ENCODE measurements around the gene ODF2L. TPM values are rescaled to one million over a fixed set of nuclear protein-coding genes. Genes with fewer than 3 reads are reported as not detected.

The ODF2L gene
- total and polyA plus RNA-seq, 12 donors = 10.2 to 277 (median 39.3) TPM

DNA sequence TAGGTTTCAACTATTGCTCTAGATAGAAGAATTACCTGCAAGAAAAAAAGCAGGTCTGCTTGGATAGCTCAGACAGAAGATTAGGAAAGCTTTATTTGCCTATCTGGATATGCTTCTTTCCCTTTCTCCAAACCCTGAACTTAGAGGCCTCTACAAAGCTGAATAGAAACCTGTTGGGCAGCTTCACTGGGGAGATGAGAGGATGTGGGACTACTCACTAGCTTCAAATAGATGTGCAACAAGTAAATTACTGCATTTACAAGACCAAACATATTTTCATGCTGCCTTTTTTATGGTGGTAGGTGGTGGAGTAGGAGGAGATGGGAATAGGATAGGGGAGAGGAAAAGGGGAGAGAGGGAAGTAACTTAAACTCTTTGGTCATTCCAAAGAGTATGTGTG is 34.3 kb upstream of the ODF2L start:
- no peak for TF ChIP-seq POLR2A (IDR thresholded peaks at IDR 0.05)
- TF ChIP-seq, protein P1, sequence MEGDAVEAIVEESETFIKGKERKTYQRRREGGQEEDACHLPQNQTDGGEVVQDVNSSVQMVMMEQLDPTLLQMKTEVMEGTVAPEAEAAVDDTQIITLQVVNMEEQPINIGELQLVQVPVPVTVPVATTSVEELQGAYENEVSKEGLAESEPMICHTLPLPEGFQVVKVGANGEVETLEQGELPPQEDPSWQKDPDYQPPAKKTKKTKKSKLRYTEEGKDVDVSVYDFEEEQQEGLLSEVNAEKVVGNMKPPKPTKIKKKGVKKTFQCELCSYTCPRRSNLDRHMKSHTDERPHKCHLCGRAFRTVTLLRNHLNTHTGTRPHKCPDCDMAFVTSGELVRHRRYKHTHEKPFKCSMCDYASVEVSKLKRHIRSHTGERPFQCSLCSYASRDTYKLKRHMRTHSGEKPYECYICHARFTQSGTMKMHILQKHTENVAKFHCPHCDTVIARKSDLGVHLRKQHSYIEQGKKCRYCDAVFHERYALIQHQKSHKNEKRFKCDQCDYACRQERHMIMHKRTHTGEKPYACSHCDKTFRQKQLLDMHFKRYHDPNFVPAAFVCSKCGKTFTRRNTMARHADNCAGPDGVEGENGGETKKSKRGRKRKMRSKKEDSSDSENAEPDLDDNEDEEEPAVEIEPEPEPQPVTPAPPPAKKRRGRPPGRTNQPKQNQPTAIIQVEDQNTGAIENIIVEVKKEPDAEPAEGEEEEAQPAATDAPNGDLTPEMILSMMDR (IDR thresholded peaks at IDR 0.05) = no peak
- DNase-seq = no peak
- H3K36me3 ChIP-seq (replicated peaks in 1 of 2) = no peaks in the 10 kb centered on the region
- H3K27me3 ChIP-seq = no peaks in the 10 kb centered on the region
- H3K4me3 ChIP-seq = no peak overlapping the region
- peaks cover 15 to 19% of the 10 kb centered on the region in 2 donors for H3K4me1 ChIP-seq (replicated peaks in 1 of 2)
- peak overlapping the region in 4 of 5 donors; percentile 23 to 86 (median 61) for H3K27ac ChIP-seq
- H3K9me3 ChIP-seq (replicated peaks in 1 of 3) = no peaks in the 10 kb centered on the region
- intact Hi-C loops (cut with DNase I) = no loop called here

- WGBS, 4 donors = 2 to 7% (median 2%) methylated on average over 3 of the region's 3 CpGs
- Histone ChIP-seq H3K9me3 (replicated peaks in 1 of 3) (no peaks in the 10 kb centered on the region), H3K4me1 (replicated peaks in 1 of 2) (peaks cover 15 to 19% of the 10 kb centered on the region in 2 donors), H3K4me3 (no peak overlapping the region), H3K36me3 (replicated peaks in 1 of 2) (no peaks in the 10 kb centered on the region), H3K27me3 (no peaks in the 10 kb centered on the region), H3K27ac (peak overlapping the region in 4 of 5 donors; percentile 23 to 86 (median 61))
- TF ChIP-seq POLR2A (IDR thresholded peaks at IDR 0.05) = no peak
- TF ChIP-seq, protein P1 (IDR thresholded peaks at IDR 0.05) = no peak
- DNase-seq = peak; percentile 42 to 88 (median 72)
- intact Hi-C loops (cut with DNase I) = no loop called here
Measured at GRCh38 chr1:86429835-86430234, 33.7 kb upstream of the ODF2L start.

GRCh38 chr1:86429122-86429725 is 33.1 kb upstream of the ODF2L start:
- TF ChIP-seq, protein P1 (IDR thresholded peaks at IDR 0.05) = no peak
- no peak for TF ChIP-seq POLR2A (IDR thresholded peaks at IDR 0.05)
- H3K4me1 ChIP-seq (replicated peaks in 1 of 2) = peaks cover 15 to 19% of the 10 kb centered on the region in 2 donors
- H3K27ac ChIP-seq = peak overlapping the region in 4 of 5 donors; percentile 4 to 86 (median 47)
- H3K36me3 ChIP-seq (replicated peaks in 1 of 2) = no peaks in the 10 kb centered on the region
- DNase-seq = peak in 1 of 7 donors; percentile 20
- H3K9me3 ChIP-seq (replicated peaks in 1 of 3) = no peaks in the 10 kb centered on the region
- intact Hi-C loops (cut with DNase I) = no loop called here
- 65 to 77% (median 76%) methylated on average over 7 of the region's 7 CpGs for WGBS, 4 donors
- H3K27me3 ChIP-seq = no peaks in the 10 kb centered on the region
- H3K4me3 ChIP-seq = no peak overlapping the region

DNA sequence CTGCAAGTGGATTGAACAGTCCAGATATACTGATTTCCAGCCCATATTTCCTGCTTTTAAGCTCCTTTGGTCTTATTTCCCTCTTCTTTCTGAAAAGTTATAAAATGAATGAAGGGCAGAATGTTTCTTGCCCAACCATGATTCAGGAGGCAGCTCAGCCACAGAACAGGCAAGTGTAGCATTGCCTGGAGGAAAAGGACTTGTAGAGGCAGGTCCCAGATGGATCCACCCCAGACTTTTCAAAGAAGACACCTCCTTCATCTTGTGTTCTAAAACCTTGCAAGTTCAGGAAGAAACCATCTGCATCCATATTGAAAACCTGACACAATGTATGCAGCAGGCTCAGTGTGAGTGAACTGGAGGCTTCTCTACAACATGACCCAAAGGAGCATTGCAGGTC is 27.8 kb upstream of the ODF2L start, which contains the start of gene CLCA2:
TSS of gene CLCA2 (plus strand) at position 299 of the 400 bp plus-strand sequence. CDS start at position 376, 77 bp downstream.
- Histone ChIP-seq H3K27me3 (no peaks in the 10 kb centered on the region), H3K9me3 (replicated peaks in 1 of 3) (no peaks in the 10 kb centered on the region), H3K27ac (no peak within 1 kb of the TSS), H3K36me3 (replicated peaks in 1 of 2) (no peaks in the 10 kb centered on the region), H3K4me3 (no peak within 1 kb of the TSS), H3K4me1 (replicated peaks in 1 of 2) (peaks cover 4 to 8% of the 10 kb centered on the region in 2 donors)
- intact Hi-C loops (cut with DNase I) = no loop called here
- TF ChIP-seq, protein P1 (IDR thresholded peaks at IDR 0.05) = no peak
- TF ChIP-seq POLR2A (IDR thresholded peaks at IDR 0.05) = no peak
- DNase-seq = no peak

All from adrenal gland (tissue), 12 donors.